Naive thymus-derived CD8-positive, alpha-beta T cell (primary cell): ENCODE data around the gene PNLIPRP1. TPM values are rescaled to one million over a fixed set of nuclear protein-coding genes. Genes with fewer than 3 reads are reported as not detected.

Experiments
- ATAC-seq, 2 donors: fragments of 150-1000 bp; cut with Tn5 transposase in 1 of 2; sonication (Bioruptor Pico), chemical (Tn5 transposase) in 1 of 2; 1 replicate in 1 of 2; 2 replicates in 1 of 2; pipeline ENCODE4 v1.10.0; 2021; ENCODE audit warnings: mild to moderate bottlenecking in 2 of 2, moderate library complexity in 2 of 2
- POLR2A ChIA-PET: fragments of 350-600 bp; sonication (Branson Sonifier 250); formaldehyde crosslinking; loops from one replicate; lab custom pipeline; 2021; ENCODE audit warnings: antibody characterized with exemption; lab: Charles Lee
- DNase-seq, 10 donors: peaks; one replicate each; pipeline versions ENCODE4 v3.0.0 to v3.0.0-alpha.2; 2020 to 2022
- H3K27ac Mint-ChIP-seq, 10 donors: one replicate each; pipeline ENCODE4 v1.8.0; 2020 to 2022; ENCODE audit warnings: mild to moderate bottlenecking in 10 of 10, mixed read lengths in 10 of 10, moderate library complexity in 4 of 10, inconsistent platforms in 1 of 10
- H3K27me3 Mint-ChIP-seq, 5 donors: one replicate each; pipeline ENCODE4 v1.8.0; 2021 to 2022; ENCODE audit warnings: mixed read lengths in 5 of 5
- H3K36me3 Mint-ChIP-seq, 3 donors: one replicate each; pipeline ENCODE4 v1.8.0; 2020 to 2022; ENCODE audit warnings: mixed read lengths in 3 of 3, mild to moderate bottlenecking in 2 of 3, inconsistent platforms in 1 of 3
- H3K4me1 Mint-ChIP-seq, 4 donors: one replicate each; pipeline ENCODE4 v1.8.0; 2021 to 2022; ENCODE audit warnings: mixed read lengths in 4 of 4
- H3K4me3 Mint-ChIP-seq, 10 donors: one replicate each; pipeline ENCODE4 v1.8.0; 2020 to 2022; ENCODE audit warnings: mild to moderate bottlenecking in 10 of 10, mixed read lengths in 10 of 10, moderate library complexity in 6 of 10, inconsistent platforms in 1 of 10
- H3K9me3 Mint-ChIP-seq, 9 donors: one replicate each; pipeline ENCODE4 v1.8.0; 2020 to 2022; ENCODE audit warnings: mixed read lengths in 9 of 9, mild to moderate bottlenecking in 3 of 9, inconsistent platforms in 1 of 9, moderate library complexity in 1 of 9
- polyA plus RNA-seq, 3 donors: library from polyadenylated mRNA; unstranded; fragments of 300-500 nt; fragmentation: Illumina TruSeq; gene quantifications; one replicate each; pipeline ENCODE4 v1.2.3, GENCODE V29; 2021
- total RNA-seq, 8 experiments: library from RNA in 2 of 8; stranded (reverse) in 2 of 8; gene quantifications; one replicate each; pipeline ENCODE4 v1.2.3 and lab custom pipeline; 2021 to 2026

PNLIPRP1 gene
- total and polyA plus RNA-seq, 5 experiments from 2014 or later: not detected

GRCh38 chr10:116648903-116649302, 58.1 kb downstream of the PNLIPRP1 start:
- no peak for ATAC-seq
- Mint-ChIP-seq H3K36me3 (peaks cover 0 to 3% (median 0%) of the 10 kb centered on the region in 3 donors), H3K4me3 (no peak overlapping the region), H3K4me1 (no peaks in the 10 kb centered on the region), H3K27ac (no peak overlapping the region), H3K9me3 (peaks cover 8 to 41% (median 12%) of the 10 kb centered on the region in 9 donors), H3K27me3 (peaks cover 7 to 23% (median 19%) of the 10 kb centered on the region in 5 donors)
- no peak for DNase-seq
- POLR2A ChIA-PET: no interaction called here

GRCh38 chr10:116653885-116654284, 63.1 kb downstream of the PNLIPRP1 start:
- H3K27me3 Mint-ChIP-seq: peaks cover 9 to 51% (median 20%) of the 10 kb centered on the region in 5 donors
- H3K36me3 Mint-ChIP-seq: peaks cover 0 to 3% (median 0%) of the 10 kb centered on the region in 3 donors
- ATAC-seq: no peak
- no peak for DNase-seq
- POLR2A ChIA-PET: no interaction called here
- H3K27ac Mint-ChIP-seq: no peak overlapping the region
- peaks cover 7 to 32% (median 11%) of the 10 kb centered on the region in 9 donors for H3K9me3 Mint-ChIP-seq
- H3K4me3 Mint-ChIP-seq: no peak overlapping the region
- H3K4me1 Mint-ChIP-seq: no peaks in the 10 kb centered on the region

- H3K4me1 Mint-ChIP-seq: no peaks in the 10 kb centered on the region
- POLR2A ChIA-PET: no interaction called here
- ATAC-seq (no peak), DNase-seq (no peak)
- no peak overlapping the region for H3K4me3 Mint-ChIP-seq
- no peak overlapping the region for H3K27ac Mint-ChIP-seq
- H3K9me3 Mint-ChIP-seq: peaks cover 0 to 23% (median 8%) of the 10 kb centered on the region in 9 donors
- H3K27me3 Mint-ChIP-seq: peaks cover 9 to 57% (median 19%) of the 10 kb centered on the region in 5 donors
- H3K36me3 Mint-ChIP-seq: peaks cover 0 to 3% (median 0%) of the 10 kb centered on the region in 3 donors
These were observed 64.1 kb downstream of the PNLIPRP1 start for GRCh38 chr10:116654816-116655215.

DNA sequence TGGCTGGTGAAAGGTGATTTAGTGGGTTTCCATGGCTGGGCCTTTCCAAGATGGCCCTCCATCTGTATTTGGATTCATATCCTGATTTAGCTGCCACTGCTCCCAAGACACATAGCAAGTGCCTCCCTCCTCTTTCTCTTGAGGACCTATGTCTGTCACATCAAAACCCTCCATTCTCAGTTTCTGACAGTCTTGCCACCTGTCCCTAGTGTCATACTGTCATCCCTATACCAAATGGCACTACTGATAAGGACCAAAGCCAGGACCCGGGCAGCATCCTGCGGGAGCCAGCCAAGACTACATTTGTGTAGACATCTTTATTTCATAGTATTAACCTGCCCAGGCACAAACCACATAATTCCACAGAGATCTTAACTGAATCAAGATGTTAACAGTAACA, 64.8 kb downstream of the PNLIPRP1 start:
- DNase-seq: no peak
- Mint-ChIP-seq H3K27me3 (peaks cover 9 to 57% (median 17%) of the 10 kb centered on the region in 5 donors), H3K27ac (no peak overlapping the region)

DNA sequence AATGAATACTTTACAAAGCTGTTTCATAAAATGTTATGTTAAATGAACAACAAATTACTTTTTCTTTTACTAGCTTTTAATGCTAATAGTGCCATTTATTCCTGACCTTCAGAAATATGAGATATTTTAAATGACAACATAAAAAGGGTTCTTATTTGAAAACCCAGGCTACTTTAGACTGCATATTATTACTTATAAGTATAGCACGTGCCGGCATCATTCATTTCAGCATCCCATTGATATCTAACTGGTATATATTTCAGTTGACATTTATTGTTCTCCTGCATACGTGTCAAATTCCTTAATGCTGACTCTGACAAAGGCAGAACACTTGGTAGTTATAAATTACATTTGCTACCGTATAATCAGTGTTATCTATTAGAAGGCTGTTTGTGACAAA, 65.3 kb downstream of the PNLIPRP1 start:
- no peak overlapping the region for H3K27ac Mint-ChIP-seq
- peaks cover 9 to 57% (median 17%) of the 10 kb centered on the region in 5 donors for H3K27me3 Mint-ChIP-seq
- peaks cover 0 to 11% (median 4%) of the 10 kb centered on the region in 9 donors for H3K9me3 Mint-ChIP-seq
- POLR2A ChIA-PET: no interaction called here
- H3K4me3 Mint-ChIP-seq: no peak overlapping the region
- H3K36me3 Mint-ChIP-seq: peaks cover 0 to 3% (median 0%) of the 10 kb centered on the region in 3 donors
- DNase-seq (no peak), ATAC-seq (no peak)
- no peaks in the 10 kb centered on the region for H3K4me1 Mint-ChIP-seq

More for the DNA sequence above, 64.8 kb downstream of the PNLIPRP1 start:
- no peak for ATAC-seq
- Mint-ChIP-seq H3K9me3 (peaks cover 0 to 16% (median 7%) of the 10 kb centered on the region in 9 donors), H3K4me3 (no peak overlapping the region), H3K4me1 (no peaks in the 10 kb centered on the region), H3K36me3 (peaks cover 0 to 3% (median 0%) of the 10 kb centered on the region in 3 donors)
- POLR2A ChIA-PET: no interaction called here

- H3K27ac Mint-ChIP-seq: no peak overlapping the region
- ATAC-seq: no peak
- H3K4me1 Mint-ChIP-seq: no peaks in the 10 kb centered on the region
- peaks cover 7 to 49% (median 20%) of the 10 kb centered on the region in 5 donors for H3K27me3 Mint-ChIP-seq
- H3K9me3 Mint-ChIP-seq: peaks cover 0 to 8% (median 0%) of the 10 kb centered on the region in 9 donors
- peaks cover 0 to 3% (median 0%) of the 10 kb centered on the region in 3 donors for H3K36me3 Mint-ChIP-seq
- no peak for DNase-seq
- no peak overlapping the region for H3K4me3 Mint-ChIP-seq
- POLR2A ChIA-PET: no interaction called here
These were observed 67.2 kb downstream of the PNLIPRP1 start for GRCh38 chr10:116657863-116658551.

Other genes starting within 250 kb of the PNLIPRP1 start
- gene PNLIPRP3, start 163.1 kb upstream of the PNLIPRP1 start, total RNA-seq: not detected
- gene PNLIPRP3, start 163.1 kb upstream of the PNLIPRP1 start, polyA plus RNA-seq: not detected
- gene PNLIP, start 45.0 kb upstream of the PNLIPRP1 start, total RNA-seq: not detected
- not detected for gene PNLIP, start 45.0 kb upstream of the PNLIPRP1 start, polyA plus RNA-seq
- gene PNLIPRP2, start 30.0 kb downstream of the PNLIPRP1 start, total RNA-seq: not detected
- gene PNLIPRP2, start 30.0 kb downstream of the PNLIPRP1 start, polyA plus RNA-seq: not detected
- not detected for gene HSPA12A, start 151.6 kb downstream of the PNLIPRP1 start, total RNA-seq
- not detected for gene HSPA12A, start 151.6 kb downstream of the PNLIPRP1 start, polyA plus RNA-seq